DND-41 (cell line): ENCODE data around the gene TRIM22.

Experiments used
- EZH2 ChIP-seq: IDR thresholded peaks from 3 replicates; pipeline ENCODE4 v1.6.1; 2012; ENCODE audit warnings: borderline replicate concordance, low read depth, mild to moderate bottlenecking, moderate library complexity, low read length, inconsistent platforms; ENCODE audit not compliant: severe bottlenecking
- TF ChIP-seq, protein P1 (sequence below): IDR thresholded peaks from 2 replicates; pipeline ENCODE4 v1.5.1; 2012; ENCODE audit warnings: borderline replicate concordance, low read length, moderate library complexity, mild to moderate bottlenecking; ENCODE audit not compliant: poor library complexity, severe bottlenecking; ENCODE audit errors: extremely low read depth

- TF ChIP-seq, protein P1, sequence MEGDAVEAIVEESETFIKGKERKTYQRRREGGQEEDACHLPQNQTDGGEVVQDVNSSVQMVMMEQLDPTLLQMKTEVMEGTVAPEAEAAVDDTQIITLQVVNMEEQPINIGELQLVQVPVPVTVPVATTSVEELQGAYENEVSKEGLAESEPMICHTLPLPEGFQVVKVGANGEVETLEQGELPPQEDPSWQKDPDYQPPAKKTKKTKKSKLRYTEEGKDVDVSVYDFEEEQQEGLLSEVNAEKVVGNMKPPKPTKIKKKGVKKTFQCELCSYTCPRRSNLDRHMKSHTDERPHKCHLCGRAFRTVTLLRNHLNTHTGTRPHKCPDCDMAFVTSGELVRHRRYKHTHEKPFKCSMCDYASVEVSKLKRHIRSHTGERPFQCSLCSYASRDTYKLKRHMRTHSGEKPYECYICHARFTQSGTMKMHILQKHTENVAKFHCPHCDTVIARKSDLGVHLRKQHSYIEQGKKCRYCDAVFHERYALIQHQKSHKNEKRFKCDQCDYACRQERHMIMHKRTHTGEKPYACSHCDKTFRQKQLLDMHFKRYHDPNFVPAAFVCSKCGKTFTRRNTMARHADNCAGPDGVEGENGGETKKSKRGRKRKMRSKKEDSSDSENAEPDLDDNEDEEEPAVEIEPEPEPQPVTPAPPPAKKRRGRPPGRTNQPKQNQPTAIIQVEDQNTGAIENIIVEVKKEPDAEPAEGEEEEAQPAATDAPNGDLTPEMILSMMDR, result no peak
- no peak for TF ChIP-seq EZH2
These were observed 10.9 kb downstream of the TRIM22 start for GRCh38 chr11:5700421-5701054.
